GM19023 (cell line): ENCODE measurements around the gene SLC35F3.
"Not testable (repeated sequence)": the region's sequence is repeated elsewhere in the genome, so short reads cannot be mapped to it uniquely, and the experiment has no call there.

ENCODE experiments used
- ATAC-seq: cut with Tn5 transposase; IDR thresholded peaks from one replicate; pipeline ENCODE4 v1.9.1; 2021; ENCODE audit warnings: mild to moderate bottlenecking, moderate library complexity; ENCODE audit not compliant: unreplicated experiment

The SLC35F3 gene

GRCh38 chr1:234136073-234136472 lies 231.6 kb downstream of the SLC35F3 start:
- ATAC-seq = no peak

GRCh38 chr1:234139966-234140365 lies 235.5 kb downstream of the SLC35F3 start:
- no peak for ATAC-seq

GRCh38 chr1:234140388-234140787 lies 235.9 kb downstream of the SLC35F3 start:
- no peak for ATAC-seq

- ATAC-seq = no peak
Measured at GRCh38 chr1:234141006-234141405, 236.5 kb downstream of the SLC35F3 start.

GRCh38 chr1:234143681-234144080 lies 239.2 kb downstream of the SLC35F3 start:
- ATAC-seq = no peak

- no peak for ATAC-seq
Measured at GRCh38 chr1:234144901-234145300, 240.4 kb downstream of the SLC35F3 start.

GRCh38 chr1:234148350-234148749 lies 243.9 kb downstream of the SLC35F3 start:
- ATAC-seq = no peak

- ATAC-seq = no peak
Measured at GRCh38 chr1:234148816-234149215, 244.3 kb downstream of the SLC35F3 start.

- ATAC-seq = no peak
Measured at GRCh38 chr1:234149217-234149616, 244.7 kb downstream of the SLC35F3 start.

- ATAC-seq = no peak
Measured at GRCh38 chr1:234150892-234151291, 246.4 kb downstream of the SLC35F3 start.

GRCh38 chr1:234152344-234152743 lies 247.9 kb downstream of the SLC35F3 start:
- not testable (repeated sequence) for ATAC-seq

GRCh38 chr1:234154320-234155251 lies 250.1 kb downstream of the SLC35F3 start:
- ATAC-seq = no peak

- no peak for ATAC-seq
Measured at GRCh38 chr1:234162661-234163060, 258.2 kb downstream of the SLC35F3 start.

- no peak for ATAC-seq
Measured at GRCh38 chr1:234163267-234163919, 258.9 kb downstream of the SLC35F3 start.

GRCh38 chr1:234164098-234164709 lies 259.7 kb downstream of the SLC35F3 start:
- ATAC-seq = no peak

GRCh38 chr1:234168061-234168724 lies 263.7 kb downstream of the SLC35F3 start:
- ATAC-seq = no peak

- ATAC-seq = no peak
Measured at GRCh38 chr1:234169161-234169849, 264.8 kb downstream of the SLC35F3 start.

- no peak for ATAC-seq
Measured at GRCh38 chr1:234170067-234170466, 265.6 kb downstream of the SLC35F3 start.

- no peak for ATAC-seq
Measured at GRCh38 chr1:234170622-234171021, 266.1 kb downstream of the SLC35F3 start.

GRCh38 chr1:234173968-234174367 lies 269.5 kb downstream of the SLC35F3 start:
- ATAC-seq = no peak

- ATAC-seq = no peak
Measured at GRCh38 chr1:234175363-234175762, 270.9 kb downstream of the SLC35F3 start.
